IMR-90 (cell line): ENCODE results near the gene PAQR5. TPM values are rescaled to one million over a fixed set of nuclear protein-coding genes. Genes with fewer than 3 reads are reported as not detected.

Experiments used
- ATAC-seq: fragments of 200-7000 bp; cut with Tn5 transposase; 2 replicates; pipeline ENCODE4 v1.9.1; 2020; ENCODE audit warnings: low read depth, mild to moderate bottlenecking, moderate library complexity
- BruUV-seq: library from RNA; stranded (reverse); fragments of 400-500 nt; replicated peaks from 2 replicates; lab custom pipeline; 2021; lab: Mats Ljungman, UMichigan
- CTCF ChIA-PET: fragments of 300-600 bp; formaldehyde crosslinking; extraction: SDS; loops from one replicate; lab custom pipeline; 2021; ENCODE audit warnings: antibody characterized with exemption; lab: Yijun Ruan, JAX
- POLR2A ChIA-PET: fragments of 300-600 bp; sonication (Branson Sonifier 250); formaldehyde crosslinking; loops from one replicate; lab custom pipeline; 2022; ENCODE audit warnings: antibody characterized with exemption; ENCODE audit not compliant: unreplicated experiment; lab: Charles Lee
- DNase-seq: peaks from one replicate; pipeline ENCODE4 v3.0.0; 2013
- H2AFZ ChIP-seq: replicated peaks from 2 replicates; pipeline ENCODE3; 2013; ENCODE audit warnings: low read length, mild to moderate bottlenecking; ENCODE audit not compliant: poor library complexity
- H2AK5ac ChIP-seq: 2 replicates; pipeline ENCODE4 v1.6.1; 2013; ENCODE audit warnings: low read depth, low read length, inconsistent platforms
- H2AK9ac ChIP-seq: replicated peaks from 2 replicates; pipeline ENCODE3; 2013; ENCODE audit warnings: mild to moderate bottlenecking, low read depth, low read length, moderate library complexity; ENCODE audit not compliant: poor library complexity
- H2BK120ac ChIP-seq: 2 replicates; pipeline ENCODE4 v1.6.1; 2013; ENCODE audit warnings: low read depth, low read length, inconsistent platforms
- H2BK15ac ChIP-seq: 3 replicates; pipeline ENCODE4 v1.6.1; 2013; ENCODE audit warnings: low read depth, low read length, inconsistent platforms
- H2BK20ac ChIP-seq: 2 replicates; pipeline ENCODE4 v1.6.1; 2013; ENCODE audit warnings: low read depth, mild to moderate bottlenecking, inconsistent platforms, low read length, moderate library complexity
- H2BK5ac ChIP-seq: 2 replicates; pipeline ENCODE4 v1.6.1; 2013; ENCODE audit warnings: mild to moderate bottlenecking, low read depth, low read length, inconsistent platforms; ENCODE audit not compliant: poor library complexity, severe bottlenecking
- H3K14ac ChIP-seq: replicated peaks from 2 replicates; pipeline ENCODE4 v1.6.1; 2013; ENCODE audit warnings: low read depth, low read length, inconsistent platforms
- H3K18ac ChIP-seq: 2 replicates; pipeline ENCODE4 v1.6.1; 2013; ENCODE audit warnings: low read depth, low read length, control low read depth
- H3K23ac ChIP-seq: 2 replicates; pipeline ENCODE4 v1.6.1; 2013; ENCODE audit warnings: low read depth, low read length, inconsistent platforms
- H3K27ac ChIP-seq: 2 replicates; pipeline ENCODE4 v1.5.1; 2013; ENCODE audit warnings: mild to moderate bottlenecking, control low read depth, low read length; ENCODE audit not compliant: insufficient read depth
- H3K27me3 ChIP-seq: 2 replicates; pipeline ENCODE4 v1.6.1; 2013; ENCODE audit warnings: low read length; ENCODE audit not compliant: control insufficient read depth, insufficient read depth
- H3K36me3 ChIP-seq: 2 replicates; pipeline ENCODE4 v1.6.1; 2013; ENCODE audit warnings: low read length, mixed read lengths; ENCODE audit not compliant: control insufficient read depth, insufficient read depth
- H3K4ac ChIP-seq: 2 replicates; pipeline ENCODE4 v1.6.1; 2013; ENCODE audit warnings: low read depth, low read length, inconsistent platforms
- H3K4me1 ChIP-seq: 2 replicates; pipeline ENCODE4 v1.6.1; 2013; ENCODE audit warnings: low read length, mixed read lengths; ENCODE audit not compliant: control insufficient read depth, insufficient read depth
- H3K4me2 ChIP-seq: 2 replicates; pipeline ENCODE4 v1.6.1; 2013; ENCODE audit warnings: low read depth, mild to moderate bottlenecking, control low read depth, low read length, moderate library complexity
- H3K4me3 ChIP-seq: 2 replicates; pipeline ENCODE4 v1.5.1; 2013; ENCODE audit warnings: low read depth, mild to moderate bottlenecking, control low read depth, low read length, moderate library complexity; ENCODE audit not compliant: insufficient read depth
- H3K56ac ChIP-seq: 2 replicates; pipeline ENCODE4 v1.6.1; 2013; ENCODE audit warnings: low read length, inconsistent platforms; ENCODE audit not compliant: insufficient read depth; ENCODE audit errors: extremely low read depth
- H3K79me1 ChIP-seq, 2 experiments: 2 replicates each; pipeline ENCODE4 v1.6.1; 2013; ENCODE audit warnings: low read length in 2 of 2, inconsistent platforms in 1 of 2, low read depth in 1 of 2
- H3K9ac ChIP-seq: 2 replicates; pipeline ENCODE4 v1.6.1; 2013; ENCODE audit warnings: low read depth, low read length, control low read depth
- H3K9me1 ChIP-seq: 2 replicates; pipeline ENCODE4 v1.6.1; 2013; ENCODE audit warnings: low read length, inconsistent platforms; ENCODE audit not compliant: insufficient read depth
- H3K9me3 ChIP-seq: 2 replicates; pipeline ENCODE4 v1.6.1; 2013; ENCODE audit warnings: low read length; ENCODE audit not compliant: control insufficient read depth, insufficient read depth
- H4K20me1 ChIP-seq: 2 replicates; pipeline ENCODE4 v1.6.1; 2013; ENCODE audit warnings: low read length, inconsistent platforms; ENCODE audit not compliant: insufficient read depth
- H4K5ac ChIP-seq: 2 replicates; pipeline ENCODE4 v1.6.1; 2013; ENCODE audit warnings: mild to moderate bottlenecking, low read depth, low read length, control low read depth
- H4K8ac ChIP-seq, 2 experiments: 2 replicates each; pipeline ENCODE4 v1.6.1; 2013; ENCODE audit warnings: low read depth in 2 of 2, low read length in 2 of 2, control low read depth in 1 of 2, inconsistent platforms in 1 of 2
- H4K91ac ChIP-seq: 2 replicates; pipeline ENCODE4 v1.6.1; 2013; ENCODE audit warnings: low read depth, low read length, inconsistent platforms; ENCODE audit not compliant: insufficient read depth
- BHLHE40 ChIP-seq: fragments of 150-350 bp; IDR thresholded peaks from 2 replicates; pipeline ENCODE4 v1.6.1; 2016; ENCODE audit warnings: mild to moderate bottlenecking, low read depth, low read length
- CEBPB ChIP-seq: IDR thresholded peaks from 2 replicates; pipeline ENCODE4 v1.6.1; 2012; ENCODE audit warnings: low read depth, low read length, improper control_type of control experiment
- CHD1 ChIP-seq: IDR thresholded peaks from 2 replicates; pipeline ENCODE4 v1.6.1; 2012; ENCODE audit warnings: low read depth, low read length, improper control_type of control experiment
- FOS ChIP-seq: fragments of 150-350 bp; IDR thresholded peaks from 2 replicates; pipeline ENCODE4 v1.6.1; 2016; ENCODE audit warnings: low read depth, low read length
- MAFK ChIP-seq: IDR thresholded peaks from 2 replicates; pipeline ENCODE4 v1.6.1; 2012; ENCODE audit warnings: low read depth, low read length, improper control_type of control experiment
- MAZ ChIP-seq: IDR thresholded peaks from 2 replicates; pipeline ENCODE4 v1.6.1; 2012; ENCODE audit warnings: low read depth, mild to moderate bottlenecking, low read length, improper control_type of control experiment, moderate library complexity, borderline replicate concordance
- MXI1 ChIP-seq: IDR thresholded peaks from 2 replicates; pipeline ENCODE4 v1.6.1; 2012; ENCODE audit warnings: low read depth, mild to moderate bottlenecking, low read length, moderate library complexity, borderline replicate concordance
- NFE2L2 ChIP-seq: fragments of 150-350 bp; IDR thresholded peaks from 2 replicates; pipeline ENCODE4 v1.6.1; 2016; ENCODE audit warnings: low read depth, mild to moderate bottlenecking, low read length
- POLR2A ChIP-seq: IDR thresholded peaks from 2 replicates; pipeline ENCODE4 v1.6.1; 2012; ENCODE audit warnings: mild to moderate bottlenecking, low read depth, low read length
- RAD21 ChIP-seq: IDR thresholded peaks from 2 replicates; pipeline ENCODE4 v1.6.1; 2012; ENCODE audit warnings: low read length, improper control_type of control experiment
- RCOR1 ChIP-seq: IDR thresholded peaks from 2 replicates; pipeline ENCODE4 v1.6.1; 2012; ENCODE audit warnings: mild to moderate bottlenecking, low read length, improper control_type of control experiment; ENCODE audit not compliant: insufficient replicate concordance
- WGBS, 2 experiments: methylation state at CpG; one replicate each; pipeline versions ENCODE4 v1.1.5 to v1.1.7; 2013; ENCODE audit warnings: missing lambda C conversion rate in 2 of 2; ENCODE audit not compliant: insufficient read length in 1 of 2; ENCODE audit errors: extremely low coverage in 2 of 2; 5-methylcytosine and 5-hydroxymethylcytosine counted together
- dilution Hi-C: fragments of 300-500 bp; cut with HindIII; formaldehyde crosslinking; loops from one replicate; pipeline ENCODE4 v1.14.3; 2018; ENCODE audit warnings: low sequenced_read_pairs; ENCODE audit not compliant: unreplicated experiment
- in situ Hi-C: fragments of 300-500 bp; cut with MboI; formaldehyde crosslinking; loops from 3 replicates; pipeline ENCODE4 v1.14.3; 2019; ENCODE audit warnings: low sequenced_read_pairs, inconsistent platforms, mixed read lengths
- intact Hi-C: fragments of 100-400 bp; cut with micrococcal nuclease; formaldehyde crosslinking; loops from 2 replicates; pipeline ENCODE4 v1.10.0; 2022
- polyA plus RNA-seq, 3 experiments: library from polyadenylated mRNA; depleted of rRNA; stranded (reverse); fragments of >200 nt; gene quantifications; 2 replicates each; pipeline ENCODE4 v1.2.3, GENCODE V29; 2012; ENCODE audit warnings: low replicate concordance in 1 of 3
- total RNA-seq: library from RNA; depleted of rRNA; stranded (reverse); fragments of >200 nt; gene quantifications from 2 replicates; pipeline ENCODE4 v1.2.3, GENCODE V29; 2012
- TF ChIP-seq, protein P1 (sequence below): fragments of 150-350 bp; IDR thresholded peaks from 2 replicates; pipeline ENCODE4 v1.6.1; 2017; ENCODE audit warnings: mild to moderate bottlenecking, antibody characterized with exemption, low read length, low read depth
- TF ChIP-seq, protein P2 (sequence below): fragments of 150-350 bp; IDR thresholded peaks from 2 replicates; pipeline ENCODE4 v1.6.1; 2016; ENCODE audit warnings: low read depth, mild to moderate bottlenecking, low read length, moderate library complexity, borderline replicate concordance

PAQR5 gene
- total and polyA plus RNA-seq, 2 of the 4 experiments (the other 2 are of a cell fraction), result 2.3 to 2.7 TPM

- 0 out of 2 replicates have a peak, but pooled peaks cover 2% of the 10 kb centered on the region for H4K20me1 ChIP-seq
- no peak overlapping the region for H2BK15ac ChIP-seq
- ATAC-seq, result no peak
- H2AK5ac ChIP-seq, result no peak overlapping the region
- peaks cover 15% of the 10 kb centered on the region for H3K4me1 ChIP-seq
- intact Hi-C loops, result no loop called here
- no peak overlapping the region for H3K4ac ChIP-seq
- in situ Hi-C loops, result no loop called here
- no peak overlapping the region for H2AFZ ChIP-seq
- no peak for DNase-seq
- peaks cover 19% of the 10 kb centered on the region for H3K9me1 ChIP-seq
- H3K14ac ChIP-seq, result no peak overlapping the region
- no peaks in the 10 kb centered on the region for H3K27me3 ChIP-seq
- no peak overlapping the region for H4K8ac ChIP-seq
- dilution Hi-C loops, result no loop called here
- no peak overlapping the region for H2BK20ac ChIP-seq
- H2AK9ac ChIP-seq, result no peak overlapping the region
- no peak overlapping the region for H3K9ac ChIP-seq
- no peak overlapping the region for H2BK120ac ChIP-seq
- no peak overlapping the region for H3K56ac ChIP-seq
- no peak overlapping the region for H3K4me2 ChIP-seq
- no peak overlapping the region for H3K23ac ChIP-seq
- no peak for TF ChIP-seq MAFK
- TF ChIP-seq RAD21, result no peak
- TF ChIP-seq, protein P1, sequence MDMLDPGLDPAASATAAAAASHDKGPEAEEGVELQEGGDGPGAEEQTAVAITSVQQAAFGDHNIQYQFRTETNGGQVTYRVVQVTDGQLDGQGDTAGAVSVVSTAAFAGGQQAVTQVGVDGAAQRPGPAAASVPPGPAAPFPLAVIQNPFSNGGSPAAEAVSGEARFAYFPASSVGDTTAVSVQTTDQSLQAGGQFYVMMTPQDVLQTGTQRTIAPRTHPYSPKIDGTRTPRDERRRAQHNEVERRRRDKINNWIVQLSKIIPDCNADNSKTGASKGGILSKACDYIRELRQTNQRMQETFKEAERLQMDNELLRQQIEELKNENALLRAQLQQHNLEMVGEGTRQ, result no peak
- TF ChIP-seq RCOR1, result no peak
- TF ChIP-seq BHLHE40, result no peak
- TF ChIP-seq, protein P2, sequence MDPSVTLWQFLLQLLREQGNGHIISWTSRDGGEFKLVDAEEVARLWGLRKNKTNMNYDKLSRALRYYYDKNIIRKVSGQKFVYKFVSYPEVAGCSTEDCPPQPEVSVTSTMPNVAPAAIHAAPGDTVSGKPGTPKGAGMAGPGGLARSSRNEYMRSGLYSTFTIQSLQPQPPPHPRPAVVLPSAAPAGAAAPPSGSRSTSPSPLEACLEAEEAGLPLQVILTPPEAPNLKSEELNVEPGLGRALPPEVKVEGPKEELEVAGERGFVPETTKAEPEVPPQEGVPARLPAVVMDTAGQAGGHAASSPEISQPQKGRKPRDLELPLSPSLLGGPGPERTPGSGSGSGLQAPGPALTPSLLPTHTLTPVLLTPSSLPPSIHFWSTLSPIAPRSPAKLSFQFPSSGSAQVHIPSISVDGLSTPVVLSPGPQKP, result no peak
- no peak for TF ChIP-seq FOS
- no peak for TF ChIP-seq NFE2L2
- no peak for TF ChIP-seq CEBPB
- TF ChIP-seq POLR2A, result no peak
- TF ChIP-seq MXI1, result no peak
- no peak for TF ChIP-seq CHD1
- no peak for TF ChIP-seq MAZ
- H3K18ac ChIP-seq, result no peak overlapping the region
- no peaks in the 10 kb centered on the region for H3K36me3 ChIP-seq
- no peak overlapping the region for H3K4me3 ChIP-seq
- H4K91ac ChIP-seq, result no peak overlapping the region
- 0 out of 4 replicates have a peak, but pooled peaks cover 0 to 4% of the 10 kb centered on the region in 2 experiments for H3K79me1 ChIP-seq
- CTCF ChIA-PET, result no interaction called here
- WGBS, 2 experiments, result no CpG with 5 or more reads among the region's 9 CpGs
- POLR2A ChIA-PET, result no interaction called here
- BruUV-seq, result no TSS peak
- no peak overlapping the region for H2BK5ac ChIP-seq
- H3K27ac ChIP-seq, result no peak overlapping the region
- no peak overlapping the region for H4K5ac ChIP-seq
- H3K9me3 ChIP-seq, result no peaks in the 10 kb centered on the region
Measured at GRCh38 chr15:69315402-69316110, 16.8 kb downstream of the PAQR5 start.
